Measurements from ENCODE around the gene ZBTB39. TPM values are rescaled to one million over a fixed set of nuclear protein-coding genes. Genes with fewer than 3 reads are reported as not detected.

The ZBTB39 gene
- total RNA-seq, 1 donor from 2014 or later = 6.1 TPM

GRCh38 chr12:57040750-57041149, 34.4 kb upstream of the ZBTB39 start:
- TF ChIP-seq POLR2AphosphoS5 (IDR thresholded peaks at IDR 0.05; ENCODE audit: insufficient read depth in 1 of 2, low read depth in 1 of 2) (no peak), POLR2A (IDR thresholded peaks at IDR 0.05) (no peak)
- TF ChIP-seq, protein P1, sequence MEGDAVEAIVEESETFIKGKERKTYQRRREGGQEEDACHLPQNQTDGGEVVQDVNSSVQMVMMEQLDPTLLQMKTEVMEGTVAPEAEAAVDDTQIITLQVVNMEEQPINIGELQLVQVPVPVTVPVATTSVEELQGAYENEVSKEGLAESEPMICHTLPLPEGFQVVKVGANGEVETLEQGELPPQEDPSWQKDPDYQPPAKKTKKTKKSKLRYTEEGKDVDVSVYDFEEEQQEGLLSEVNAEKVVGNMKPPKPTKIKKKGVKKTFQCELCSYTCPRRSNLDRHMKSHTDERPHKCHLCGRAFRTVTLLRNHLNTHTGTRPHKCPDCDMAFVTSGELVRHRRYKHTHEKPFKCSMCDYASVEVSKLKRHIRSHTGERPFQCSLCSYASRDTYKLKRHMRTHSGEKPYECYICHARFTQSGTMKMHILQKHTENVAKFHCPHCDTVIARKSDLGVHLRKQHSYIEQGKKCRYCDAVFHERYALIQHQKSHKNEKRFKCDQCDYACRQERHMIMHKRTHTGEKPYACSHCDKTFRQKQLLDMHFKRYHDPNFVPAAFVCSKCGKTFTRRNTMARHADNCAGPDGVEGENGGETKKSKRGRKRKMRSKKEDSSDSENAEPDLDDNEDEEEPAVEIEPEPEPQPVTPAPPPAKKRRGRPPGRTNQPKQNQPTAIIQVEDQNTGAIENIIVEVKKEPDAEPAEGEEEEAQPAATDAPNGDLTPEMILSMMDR (IDR thresholded peaks at IDR 0.05) = no peak
- intact Hi-C loops (cut with DNase I) = no loop called here
- H3K4me1 ChIP-seq = no peaks in the 10 kb centered on the region

DNA sequence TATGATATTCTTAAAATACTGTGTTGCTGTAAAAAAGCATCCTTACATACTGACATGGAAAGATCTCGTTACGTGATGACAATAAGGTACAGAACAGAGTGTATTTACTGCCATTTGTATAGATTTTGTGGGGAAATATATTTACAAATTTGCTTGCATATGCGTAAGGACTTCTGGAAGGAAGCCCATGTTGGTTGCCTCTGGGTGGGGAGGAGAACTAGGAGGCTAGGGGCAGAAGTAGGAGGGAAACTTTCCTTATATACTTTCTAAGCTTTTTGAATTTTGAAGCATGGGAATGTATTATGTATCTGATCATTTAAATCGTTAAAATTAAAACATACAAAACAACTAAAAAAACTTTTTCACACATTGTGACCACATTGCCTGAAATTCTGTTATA, 33.9 kb upstream of the ZBTB39 start:
- Histone ChIP-seq H3K4me1 (no peaks in the 10 kb centered on the region), H3K27me3 (no peaks in the 10 kb centered on the region), H3K4me3 (no peak overlapping the region), H3K36me3 (no peaks in the 10 kb centered on the region), H3K27ac (no peak overlapping the region), H3K9me3 (no peaks in the 10 kb centered on the region)
- intact Hi-C loops (cut with DNase I) = no loop called here
- TF ChIP-seq POLR2A (IDR thresholded peaks at IDR 0.05) (no peak), POLR2AphosphoS5 (IDR thresholded peaks at IDR 0.05; ENCODE audit: insufficient read depth in 1 of 2, low read depth in 1 of 2) (no peak)
- TF ChIP-seq, protein P1 (IDR thresholded peaks at IDR 0.05) = no peak
- no peak for DNase-seq (ENCODE audit: extremely low spot score in 2 of 2)

More at GRCh38 chr12:57040750-57041149, 34.4 kb upstream of the ZBTB39 start:
- Histone ChIP-seq H3K27ac (no peak overlapping the region), H3K36me3 (no peaks in the 10 kb centered on the region), H3K9me3 (no peaks in the 10 kb centered on the region), H3K4me3 (no peak overlapping the region), H3K27me3 (no peaks in the 10 kb centered on the region)
- no peak for DNase-seq (ENCODE audit: extremely low spot score in 2 of 2)

DNA sequence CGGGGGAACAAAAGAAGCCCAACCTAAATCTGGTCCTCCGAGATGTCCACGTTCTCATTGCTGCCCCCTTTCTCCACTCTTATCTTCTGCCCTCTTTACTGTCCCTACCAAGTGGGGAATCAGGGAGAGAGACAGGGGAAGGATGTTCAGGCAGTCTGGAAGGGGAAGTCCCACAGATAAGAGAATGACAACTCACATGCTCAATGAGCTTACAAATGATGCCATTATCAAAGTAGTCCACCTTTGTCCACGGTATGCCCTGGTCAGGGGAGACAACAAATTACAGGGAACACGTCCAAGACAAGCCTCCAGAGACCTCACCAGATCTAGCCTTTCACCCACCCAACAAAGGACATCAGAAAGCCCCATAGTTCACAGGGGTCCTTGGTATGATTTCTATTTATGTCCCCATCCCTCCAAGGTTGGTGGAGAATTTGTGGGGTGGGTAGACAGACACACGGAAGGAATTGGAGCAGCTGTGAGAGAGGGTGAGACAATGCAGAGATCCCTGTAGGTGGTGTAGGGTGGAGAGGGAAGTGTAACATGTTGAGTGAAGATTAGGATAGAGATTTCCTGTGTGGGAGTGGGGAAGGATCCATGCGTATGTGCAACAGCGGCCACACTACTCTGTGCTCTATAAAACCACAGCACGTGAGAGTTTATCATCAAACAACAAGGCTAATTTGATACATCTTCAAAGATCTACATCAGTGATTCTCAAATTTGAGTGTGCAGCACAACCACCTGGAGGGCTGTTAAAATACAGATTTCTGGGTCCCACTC, 32.9 kb upstream of the ZBTB39 start:
- no peaks in the 10 kb centered on the region for H3K9me3 ChIP-seq
- TF ChIP-seq, protein P1 (IDR thresholded peaks at IDR 0.05) = no peak
- TF ChIP-seq POLR2A (IDR thresholded peaks at IDR 0.05) (no peak), POLR2AphosphoS5 (IDR thresholded peaks at IDR 0.05; ENCODE audit: insufficient read depth in 1 of 2, low read depth in 1 of 2) (no peak)
- no peaks in the 10 kb centered on the region for H3K27me3 ChIP-seq
- H3K27ac ChIP-seq = no peak overlapping the region
- no peak for DNase-seq (ENCODE audit: extremely low spot score in 2 of 2)
- H3K36me3 ChIP-seq = no peaks in the 10 kb centered on the region
- intact Hi-C loops (cut with DNase I) = no loop called here
- H3K4me1 ChIP-seq = no peaks in the 10 kb centered on the region
- H3K4me3 ChIP-seq = no peak overlapping the region

GRCh38 chr12:57037264-57037663, 30.9 kb upstream of the ZBTB39 start:
- H3K27me3 ChIP-seq = no peaks in the 10 kb centered on the region
- no peak overlapping the region for H3K4me3 ChIP-seq
- no peak for TF ChIP-seq POLR2A (IDR thresholded peaks at IDR 0.05)
- TF ChIP-seq, protein P1 (IDR thresholded peaks at IDR 0.05) = no peak
- TF ChIP-seq POLR2AphosphoS5 (IDR thresholded peaks at IDR 0.05; ENCODE audit: insufficient read depth in 1 of 2, low read depth in 1 of 2) = no peak
- DNase-seq (ENCODE audit: extremely low spot score in 2 of 2) = no peak
- no peaks in the 10 kb centered on the region for H3K36me3 ChIP-seq
- H3K27ac ChIP-seq = no peak overlapping the region
- intact Hi-C loops (cut with DNase I) = no loop called here
- no peaks in the 10 kb centered on the region for H3K9me3 ChIP-seq
- H3K4me1 ChIP-seq = no peaks in the 10 kb centered on the region

GRCh38 chr12:57033431-57033830, 27.1 kb upstream of the ZBTB39 start:
- intact Hi-C loops (cut with DNase I) = no loop called here
- Histone ChIP-seq H3K4me3 (no peak overlapping the region), H3K4me1 (peaks cover 9% of the 10 kb centered on the region), H3K27ac (no peak overlapping the region), H3K36me3 (no peaks in the 10 kb centered on the region), H3K9me3 (no peaks in the 10 kb centered on the region), H3K27me3 (no peaks in the 10 kb centered on the region)
- TF ChIP-seq, protein P1 (IDR thresholded peaks at IDR 0.05) = no peak
- TF ChIP-seq POLR2A (IDR thresholded peaks at IDR 0.05) (no peak), POLR2AphosphoS5 (IDR thresholded peaks at IDR 0.05; ENCODE audit: insufficient read depth in 1 of 2, low read depth in 1 of 2) (no peak)
- DNase-seq (ENCODE audit: extremely low spot score in 2 of 2) = no peak
